ENCODE results near the gene WDR75. TPM values are rescaled to one million over a fixed set of nuclear protein-coding genes. Genes with fewer than 3 reads are reported as not detected.

WDR75 gene
- total RNA-seq, 1 experiment from 2014 or later = 52.5 TPM

GRCh38 chr2:189498205-189498604 lies 56.9 kb downstream of the WDR75 start:
- intact Hi-C loops (cut with micrococcal nuclease) = no loop called here
- POLR2A ChIA-PET = interaction anchor here (0.6 kb wide), 1 partner anchor 90 kb away, joined by 3 read pairs; no protein-coding TSS in a partner anchor
- Mint-ChIP-seq H3K27me3 (ENCODE audit: insufficient read depth, unreplicated experiment) (no peaks in the 10 kb centered on the region), H3K4me1 (ENCODE audit: insufficient read depth, unreplicated experiment) (no peaks in the 10 kb centered on the region), H3K36me3 (ENCODE audit: insufficient read depth, unreplicated experiment) (no peaks in the 10 kb centered on the region), H3K9me3 (ENCODE audit: unreplicated experiment) (no peaks in the 10 kb centered on the region), H3K27ac (ENCODE audit: low read depth, unreplicated experiment) (no peak overlapping the region), H3K4me3 (ENCODE audit: unreplicated experiment) (no peak overlapping the region)
- no peak for DNase-seq (ENCODE audit: unreplicated experiment)
- no TSS peak for BruUV-seq (replicated peaks)
- no peak for TF ChIP-seq CTCF (IDR thresholded peaks at IDR 0.05; ENCODE audit: unreplicated experiment)
- CTCF ChIA-PET = no interaction called here

GRCh38 chr2:189499137-189499536 lies 57.9 kb downstream of the WDR75 start:
- no peak for TF ChIP-seq CTCF (IDR thresholded peaks at IDR 0.05; ENCODE audit: unreplicated experiment)
- Mint-ChIP-seq H3K36me3 (ENCODE audit: insufficient read depth, unreplicated experiment) (no peaks in the 10 kb centered on the region), H3K27ac (ENCODE audit: low read depth, unreplicated experiment) (no peak overlapping the region), H3K4me3 (ENCODE audit: unreplicated experiment) (no peak overlapping the region), H3K4me1 (ENCODE audit: insufficient read depth, unreplicated experiment) (no peaks in the 10 kb centered on the region), H3K9me3 (ENCODE audit: unreplicated experiment) (no peaks in the 10 kb centered on the region), H3K27me3 (ENCODE audit: insufficient read depth, unreplicated experiment) (no peaks in the 10 kb centered on the region)
- ChIA-PET CTCF (no interaction called here), POLR2A (interaction anchor here (0.7 kb wide), 1 partner anchor 146 kb away, joined by 3 read pairs; no protein-coding TSS in a partner anchor)
- DNase-seq (ENCODE audit: unreplicated experiment) = no peak
- intact Hi-C loops (cut with micrococcal nuclease) = no loop called here
- BruUV-seq (replicated peaks) = no TSS peak

- DNase-seq (ENCODE audit: unreplicated experiment) = no peak
- Mint-ChIP-seq H3K4me3 (ENCODE audit: unreplicated experiment) (no peak overlapping the region), H3K36me3 (ENCODE audit: insufficient read depth, unreplicated experiment) (no peaks in the 10 kb centered on the region), H3K9me3 (ENCODE audit: unreplicated experiment) (no peaks in the 10 kb centered on the region), H3K4me1 (ENCODE audit: insufficient read depth, unreplicated experiment) (no peaks in the 10 kb centered on the region), H3K27ac (ENCODE audit: low read depth, unreplicated experiment) (no peak overlapping the region), H3K27me3 (ENCODE audit: insufficient read depth, unreplicated experiment) (no peaks in the 10 kb centered on the region)
- BruUV-seq (replicated peaks) = no TSS peak
- ChIA-PET POLR2A (no interaction called here), CTCF (no interaction called here)
- intact Hi-C loops (cut with micrococcal nuclease) = no loop called here
- no peak for TF ChIP-seq CTCF (IDR thresholded peaks at IDR 0.05; ENCODE audit: unreplicated experiment)
Measured at GRCh38 chr2:189500456-189501160, 59.3 kb downstream of the WDR75 start.

GRCh38 chr2:189501487-189501886 lies 60.2 kb downstream of the WDR75 start:
- Mint-ChIP-seq H3K36me3 (ENCODE audit: insufficient read depth, unreplicated experiment) (no peaks in the 10 kb centered on the region), H3K27me3 (ENCODE audit: insufficient read depth, unreplicated experiment) (no peaks in the 10 kb centered on the region), H3K27ac (ENCODE audit: low read depth, unreplicated experiment) (no peak overlapping the region), H3K4me3 (ENCODE audit: unreplicated experiment) (no peak overlapping the region), H3K9me3 (ENCODE audit: unreplicated experiment) (no peaks in the 10 kb centered on the region), H3K4me1 (ENCODE audit: insufficient read depth, unreplicated experiment) (no peaks in the 10 kb centered on the region)
- TF ChIP-seq CTCF (IDR thresholded peaks at IDR 0.05; ENCODE audit: unreplicated experiment) = no peak
- ChIA-PET POLR2A (no interaction called here), CTCF (no interaction called here)
- intact Hi-C loops (cut with micrococcal nuclease) = no loop called here
- no peak for DNase-seq (ENCODE audit: unreplicated experiment)
- BruUV-seq (replicated peaks) = no TSS peak

Data from MCF 10A (cell line).